CD4-positive, alpha-beta memory T cell (primary cell): Measurements from ENCODE around the gene SLC7A14. TPM values are rescaled to one million over a fixed set of nuclear protein-coding genes. Genes with fewer than 3 reads are reported as not detected.

ENCODE experiments used
- CTCF ChIA-PET: fragments of 350-600 bp; sonication (Branson Sonifier 250); formaldehyde crosslinking; loops from one replicate; lab custom pipeline; 2021; ENCODE audit warnings: inconsistent platforms; ENCODE audit not compliant: partially characterized antibody; lab: Charles Lee
- POLR2A ChIA-PET: fragments of 350-600 bp; sonication (Branson Sonifier 250); formaldehyde crosslinking; loops from one replicate; lab custom pipeline; 2021; ENCODE audit not compliant: partially characterized antibody; lab: Charles Lee
- DNase-seq, 5 donors: peaks; one replicate each; pipeline versions ENCODE4 v3.0.0 to v3.0.0-alpha.2; 2020 to 2022; ENCODE audit warnings: mixed read lengths in 1 of 5
- H3K27ac ChIP-seq: one replicate; pipeline ENCODE4 v1.7.0; 2013; ENCODE audit warnings: low read depth, low read length
- H3K27me3 ChIP-seq: 2 replicates; pipeline ENCODE4 v1.7.0; 2013; ENCODE audit warnings: mild to moderate bottlenecking, low read length, moderate library complexity; ENCODE audit not compliant: insufficient read depth
- H3K36me3 ChIP-seq: 2 replicates; pipeline ENCODE4 v1.7.0; 2013; ENCODE audit warnings: mild to moderate bottlenecking, low read length, moderate library complexity; ENCODE audit not compliant: insufficient read depth
- H3K4me1 ChIP-seq: 2 replicates; pipeline ENCODE4 v1.7.0; 2013; ENCODE audit warnings: mild to moderate bottlenecking, low read length, moderate library complexity; ENCODE audit not compliant: insufficient read depth
- H3K4me3 ChIP-seq, 2 donors: one replicate each; pipeline ENCODE4 v1.7.0; 2013; ENCODE audit warnings: low read length in 2 of 2, mild to moderate bottlenecking in 1 of 2
- H3K9me3 ChIP-seq, 2 donors: one replicate each; pipeline ENCODE4 v1.7.0; 2013; ENCODE audit warnings: low read length in 2 of 2, control low read depth in 1 of 2; ENCODE audit not compliant: control insufficient read depth in 1 of 2
- H3K27ac Mint-ChIP-seq, 7 donors: one replicate each; pipeline ENCODE4 v1.8.0; 2020 to 2021; ENCODE audit warnings: mixed read lengths in 7 of 7, mild to moderate bottlenecking in 6 of 7, inconsistent platforms in 3 of 7, moderate library complexity in 3 of 7
- H3K27me3 Mint-ChIP-seq, 2 donors: one replicate each; pipeline ENCODE4 v1.8.0; 2020 to 2021; ENCODE audit warnings: mixed read lengths in 2 of 2
- H3K36me3 Mint-ChIP-seq, 2 donors: one replicate each; pipeline ENCODE4 v1.8.0; 2020 to 2021; ENCODE audit warnings: mixed read lengths in 2 of 2, inconsistent platforms in 1 of 2, mild to moderate bottlenecking in 1 of 2
- H3K4me1 Mint-ChIP-seq, 4 donors: one replicate each; pipeline ENCODE4 v1.8.0; 2020 to 2021; ENCODE audit warnings: mixed read lengths in 4 of 4, mild to moderate bottlenecking in 1 of 4
- H3K4me3 Mint-ChIP-seq, 8 donors: one replicate each; pipeline ENCODE4 v1.8.0; 2020 to 2021; ENCODE audit warnings: mixed read lengths in 8 of 8, mild to moderate bottlenecking in 7 of 8, moderate library complexity in 6 of 8, inconsistent platforms in 3 of 8
- H3K9me3 Mint-ChIP-seq, 8 donors: one replicate each; pipeline ENCODE4 v1.8.0; 2020 to 2021; ENCODE audit warnings: mixed read lengths in 8 of 8, mild to moderate bottlenecking in 5 of 8, inconsistent platforms in 3 of 8, moderate library complexity in 1 of 8
- intact Hi-C: fragments of 100-400 bp; cut with micrococcal nuclease; formaldehyde crosslinking; loops from one replicate; pipeline ENCODE4 v1.15.1; 2023
- polyA plus RNA-seq, 2 donors: library from polyadenylated mRNA; unstranded; fragments of 300-500 nt; fragmentation: Illumina TruSeq; gene quantifications; one replicate each; pipeline ENCODE4 v1.2.3, GENCODE V29; 2021
- total RNA-seq, 2 experiments: library from RNA; stranded (reverse); gene quantifications; one replicate each; pipeline ENCODE4 v1.2.3, GENCODE V29; 2021

The SLC7A14 gene
- total and polyA plus RNA-seq, 4 experiments from 2014 or later: not detected

DNA sequence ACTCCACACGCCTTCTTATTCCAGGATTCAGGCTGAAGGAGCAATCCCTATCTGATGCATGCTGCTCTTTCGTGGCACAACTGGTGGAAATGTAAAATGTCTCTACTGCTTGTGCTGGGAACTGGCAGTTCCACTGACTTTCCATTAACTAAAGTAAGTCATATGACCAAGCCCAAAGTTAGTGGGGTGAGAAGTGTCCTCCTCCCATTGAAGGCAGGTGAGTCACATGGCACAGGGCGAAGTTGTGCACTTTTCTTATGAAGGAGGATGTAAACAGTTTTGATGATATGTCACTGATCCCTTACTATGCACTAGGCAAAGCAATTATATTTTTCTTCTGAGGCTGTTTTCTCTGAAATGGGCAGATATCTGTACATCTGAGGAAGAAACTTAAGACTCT, 51.6 kb downstream of the SLC7A14 start:
- no peak for DNase-seq
- H3K4me1 ChIP-seq: no peaks in the 10 kb centered on the region
- no peaks in the 10 kb centered on the region for H3K9me3 ChIP-seq
- no peaks in the 10 kb centered on the region for H3K27me3 ChIP-seq
- H3K27ac ChIP-seq: no peak overlapping the region
- intact Hi-C loops: no loop called here
- H3K4me1 Mint-ChIP-seq: no peaks in the 10 kb centered on the region
- H3K36me3 Mint-ChIP-seq: no peaks in the 10 kb centered on the region
- ChIA-PET POLR2A (no interaction called here), CTCF (no interaction called here)
- peaks cover 11 to 15% of the 10 kb centered on the region in 2 donors for H3K27me3 Mint-ChIP-seq
- peaks cover 0 to 2% (median 0%) of the 10 kb centered on the region in 8 donors for H3K9me3 Mint-ChIP-seq
- H3K27ac Mint-ChIP-seq: no peak overlapping the region
- H3K4me3 Mint-ChIP-seq: no peak overlapping the region
- H3K36me3 ChIP-seq: no peaks in the 10 kb centered on the region
- no peak overlapping the region for H3K4me3 ChIP-seq

DNA sequence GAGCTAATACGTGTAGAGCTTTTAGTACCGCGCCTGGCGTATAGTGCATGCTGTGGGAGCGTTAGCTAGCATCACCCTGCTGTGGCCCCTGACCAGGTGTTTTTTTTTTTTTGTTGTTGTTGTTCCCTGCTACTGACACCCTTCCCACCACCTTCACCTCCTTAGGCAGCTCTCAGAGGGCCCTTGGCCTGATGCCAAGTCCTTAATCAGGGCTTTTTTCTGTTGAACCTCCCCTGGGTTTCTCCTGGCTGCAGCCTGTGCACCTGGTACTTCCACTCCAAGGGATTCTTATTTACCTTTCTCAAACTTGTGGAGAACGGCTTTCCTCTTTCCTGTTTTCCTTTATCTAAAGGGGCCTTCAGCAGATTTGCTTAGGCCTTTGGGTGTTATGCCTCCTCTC, 53.3 kb downstream of the SLC7A14 start:
- no peaks in the 10 kb centered on the region for H3K4me1 ChIP-seq
- H3K27me3 Mint-ChIP-seq: peaks cover 5 to 8% of the 10 kb centered on the region in 2 donors
- no peak overlapping the region for H3K4me3 ChIP-seq
- no peaks in the 10 kb centered on the region for H3K27me3 ChIP-seq
- H3K27ac Mint-ChIP-seq: no peak overlapping the region
- no peak overlapping the region for H3K4me3 Mint-ChIP-seq
- intact Hi-C loops: no loop called here
- H3K36me3 ChIP-seq: no peaks in the 10 kb centered on the region
- H3K4me1 Mint-ChIP-seq: no peaks in the 10 kb centered on the region
- no peaks in the 10 kb centered on the region for H3K36me3 Mint-ChIP-seq
- no peaks in the 10 kb centered on the region for H3K9me3 ChIP-seq
- peaks cover 0 to 2% (median 0%) of the 10 kb centered on the region in 8 donors for H3K9me3 Mint-ChIP-seq
- no peak for DNase-seq
- ChIA-PET POLR2A (no interaction called here), CTCF (no interaction called here)
- H3K27ac ChIP-seq: no peak overlapping the region

DNA sequence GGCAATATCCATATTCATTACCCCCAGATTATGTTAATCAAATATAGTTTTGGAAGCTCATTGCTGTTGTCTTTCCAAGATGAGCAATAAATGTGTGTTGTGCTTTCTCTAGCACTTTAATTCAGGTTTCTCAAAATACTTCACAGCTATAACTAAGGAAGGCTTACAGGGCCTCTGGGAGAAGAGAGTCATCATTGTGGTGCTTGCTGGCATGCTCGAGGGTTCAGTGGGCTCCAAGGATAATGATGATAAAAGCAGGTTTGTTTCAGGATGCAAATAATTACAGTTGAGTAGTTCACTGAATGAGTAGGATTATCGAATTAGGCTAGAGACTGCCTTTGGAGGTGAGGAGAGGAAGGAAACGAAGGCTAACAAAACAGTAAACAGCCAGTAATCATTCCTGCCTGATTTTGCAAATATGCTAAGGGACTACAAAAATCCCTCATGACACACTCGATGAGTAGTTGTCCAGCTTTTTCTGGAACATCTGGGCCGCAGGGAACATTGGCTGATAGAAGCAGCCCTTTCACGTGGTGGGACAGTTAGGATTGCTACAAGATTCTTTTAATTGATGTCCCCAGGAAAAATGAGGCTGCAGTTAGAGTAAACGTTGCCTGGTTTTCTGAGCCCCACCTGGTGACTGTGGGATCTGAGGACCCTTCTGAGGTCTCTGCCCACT, 54.1 kb downstream of the SLC7A14 start:
- DNase-seq: no peak
- POLR2A ChIA-PET: no interaction called here
- intact Hi-C loops: no loop called here
- Histone ChIP-seq H3K27me3 (no peaks in the 10 kb centered on the region), H3K36me3 (no peaks in the 10 kb centered on the region), H3K4me1 (no peaks in the 10 kb centered on the region), H3K27ac (no peak overlapping the region), H3K4me3 (no peak overlapping the region), H3K9me3 (no peaks in the 10 kb centered on the region)
- CTCF ChIA-PET: no interaction called here
- Mint-ChIP-seq H3K27ac (no peak overlapping the region), H3K4me1 (no peaks in the 10 kb centered on the region), H3K27me3 (peaks cover 0 to 4% of the 10 kb centered on the region in 2 donors), H3K4me3 (no peak overlapping the region), H3K36me3 (no peaks in the 10 kb centered on the region), H3K9me3 (no peaks in the 10 kb centered on the region)

DNA sequence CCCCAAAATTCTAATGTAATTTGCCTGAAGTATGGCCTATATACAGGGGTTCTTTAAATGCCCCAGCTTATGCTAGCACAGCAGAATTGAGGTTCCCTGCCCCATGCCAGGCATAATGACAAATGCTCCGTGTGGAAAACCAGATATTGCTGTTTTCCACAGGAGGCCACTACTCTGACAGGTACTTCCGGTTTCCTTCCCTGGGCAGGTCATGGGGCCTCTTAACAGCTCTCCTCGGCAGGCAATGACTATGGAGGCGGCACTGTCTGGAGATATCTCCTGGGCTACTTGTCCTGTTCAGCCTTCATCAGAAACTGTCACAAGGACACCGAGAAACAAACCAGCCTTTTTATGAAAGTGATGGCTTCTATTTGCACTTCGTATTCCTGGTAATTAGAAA, 54.8 kb downstream of the SLC7A14 start:
- Mint-ChIP-seq H3K9me3 (no peaks in the 10 kb centered on the region), H3K4me1 (no peaks in the 10 kb centered on the region), H3K4me3 (no peak overlapping the region), H3K36me3 (no peaks in the 10 kb centered on the region), H3K27ac (no peak overlapping the region), H3K27me3 (peaks cover 0 to 4% of the 10 kb centered on the region in 2 donors)
- Histone ChIP-seq H3K4me3 (no peak overlapping the region), H3K36me3 (no peaks in the 10 kb centered on the region), H3K27me3 (no peaks in the 10 kb centered on the region), H3K9me3 (no peaks in the 10 kb centered on the region), H3K4me1 (no peaks in the 10 kb centered on the region), H3K27ac (no peak overlapping the region)
- ChIA-PET CTCF (no interaction called here), POLR2A (no interaction called here)
- no peak for DNase-seq
- intact Hi-C loops: no loop called here

DNA sequence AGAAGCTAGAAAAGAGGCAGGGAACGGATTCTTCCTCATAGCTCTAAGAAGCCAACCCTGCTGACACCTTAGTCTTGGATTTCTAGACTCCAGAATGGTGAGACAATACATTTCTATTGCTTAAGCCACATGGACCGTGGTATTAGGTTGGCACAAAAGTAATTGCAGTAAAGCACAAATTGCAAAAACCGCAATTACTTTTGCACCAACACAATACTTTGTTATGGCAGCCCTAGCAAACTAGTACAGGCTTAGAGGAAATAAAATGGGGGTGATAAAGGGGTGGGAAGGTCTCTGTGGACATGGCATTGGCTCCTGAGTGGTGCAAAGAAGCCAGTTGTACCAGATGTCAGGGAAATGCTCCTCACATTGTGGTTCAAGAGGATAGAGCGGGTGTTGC, 56.0 kb downstream of the SLC7A14 start:
- no peaks in the 10 kb centered on the region for H3K36me3 ChIP-seq
- no peaks in the 10 kb centered on the region for H3K27me3 Mint-ChIP-seq
- H3K9me3 ChIP-seq: no peaks in the 10 kb centered on the region
- CTCF ChIA-PET: no interaction called here
- intact Hi-C loops: no loop called here
- no peak overlapping the region for H3K27ac Mint-ChIP-seq
- H3K4me3 Mint-ChIP-seq: no peak overlapping the region
- POLR2A ChIA-PET: no interaction called here
- no peaks in the 10 kb centered on the region for H3K36me3 Mint-ChIP-seq
- H3K9me3 Mint-ChIP-seq: no peaks in the 10 kb centered on the region
- H3K4me3 ChIP-seq: no peak overlapping the region
- no peak for DNase-seq
- no peaks in the 10 kb centered on the region for H3K4me1 ChIP-seq
- H3K27ac ChIP-seq: no peak overlapping the region
- H3K27me3 ChIP-seq: no peaks in the 10 kb centered on the region
- H3K4me1 Mint-ChIP-seq: no peaks in the 10 kb centered on the region

DNA sequence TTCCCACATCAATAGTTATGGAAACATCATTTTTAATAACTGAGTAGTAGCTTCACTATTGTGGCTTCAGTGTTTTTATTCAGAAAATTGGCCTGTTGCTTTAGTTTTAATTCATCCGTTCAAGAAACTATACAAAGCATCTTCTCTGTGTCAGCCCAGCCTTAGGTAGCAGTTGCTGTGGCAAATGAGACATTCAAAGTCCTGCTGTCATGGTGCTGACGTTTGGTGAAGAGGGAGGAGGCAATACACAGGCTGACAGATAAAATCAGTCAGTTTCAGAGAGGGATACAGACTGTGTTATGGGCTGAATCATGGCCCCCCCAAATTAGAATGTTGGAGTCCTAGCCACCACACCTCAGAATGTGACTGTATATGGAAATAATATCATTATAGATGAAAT, 56.5 kb downstream of the SLC7A14 start:
- no peaks in the 10 kb centered on the region for H3K27me3 ChIP-seq
- POLR2A ChIA-PET: no interaction called here
- H3K4me3 ChIP-seq: no peak overlapping the region
- H3K27ac ChIP-seq: no peak overlapping the region
- H3K4me3 Mint-ChIP-seq: no peak overlapping the region
- H3K9me3 ChIP-seq: no peaks in the 10 kb centered on the region
- no peaks in the 10 kb centered on the region for H3K36me3 ChIP-seq
- intact Hi-C loops: no loop called here
- CTCF ChIA-PET: no interaction called here
- no peak overlapping the region for H3K27ac Mint-ChIP-seq
- H3K4me1 Mint-ChIP-seq: no peaks in the 10 kb centered on the region
- H3K9me3 Mint-ChIP-seq: no peaks in the 10 kb centered on the region
- no peaks in the 10 kb centered on the region for H3K4me1 ChIP-seq
- no peaks in the 10 kb centered on the region for H3K27me3 Mint-ChIP-seq
- DNase-seq: no peak
- H3K36me3 Mint-ChIP-seq: no peaks in the 10 kb centered on the region

DNA sequence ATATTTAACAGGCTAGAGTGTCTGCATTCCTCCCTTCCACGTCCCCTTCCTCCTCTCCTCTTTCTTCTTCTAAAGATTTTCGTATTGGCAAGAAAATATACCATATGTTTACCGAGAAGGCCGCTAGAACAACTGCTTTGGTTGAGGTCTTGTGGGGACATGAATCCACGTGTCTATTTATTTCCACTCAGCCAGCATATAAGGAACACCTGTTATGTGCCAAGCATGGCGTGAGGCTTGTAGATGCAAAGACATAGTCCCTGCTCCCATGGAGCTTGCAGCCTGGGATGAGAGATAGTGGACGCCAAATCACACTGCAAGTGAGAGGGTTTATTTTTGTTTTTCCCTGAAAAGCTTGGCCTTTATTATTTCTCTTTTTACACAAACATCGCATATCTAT, 57.1 kb downstream of the SLC7A14 start:
- Histone ChIP-seq H3K4me1 (no peaks in the 10 kb centered on the region), H3K27ac (no peak overlapping the region), H3K27me3 (no peaks in the 10 kb centered on the region), H3K9me3 (no peaks in the 10 kb centered on the region), H3K4me3 (no peak overlapping the region), H3K36me3 (no peaks in the 10 kb centered on the region)
- H3K4me3 Mint-ChIP-seq: no peak overlapping the region
- ChIA-PET POLR2A (no interaction called here), CTCF (no interaction called here)
- no peaks in the 10 kb centered on the region for H3K27me3 Mint-ChIP-seq
- intact Hi-C loops: no loop called here
- no peak for DNase-seq
- no peak overlapping the region for H3K27ac Mint-ChIP-seq
- H3K36me3 Mint-ChIP-seq: no peaks in the 10 kb centered on the region
- H3K4me1 Mint-ChIP-seq: no peaks in the 10 kb centered on the region
- no peaks in the 10 kb centered on the region for H3K9me3 Mint-ChIP-seq

DNA sequence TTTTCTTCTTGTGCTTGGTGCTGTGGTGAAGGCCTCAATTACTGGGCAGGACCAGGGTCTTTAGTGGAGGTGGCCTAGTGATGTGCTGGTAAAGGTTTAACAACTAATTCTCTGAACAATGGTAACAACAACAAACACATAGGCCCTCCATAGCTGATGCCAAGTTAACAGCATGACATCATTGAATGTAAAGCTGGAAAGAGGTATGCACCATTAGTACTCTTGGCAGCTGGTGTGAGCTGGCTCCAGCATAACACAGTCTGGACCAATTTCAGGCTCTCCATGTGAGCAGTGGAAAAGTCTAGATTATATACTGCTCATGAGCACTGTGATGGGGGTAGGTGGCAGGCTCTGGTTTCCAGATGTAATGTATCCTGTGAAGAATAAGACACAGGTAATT, 61.8 kb downstream of the SLC7A14 start:
- H3K27me3 ChIP-seq: no peaks in the 10 kb centered on the region
- H3K9me3 Mint-ChIP-seq: no peaks in the 10 kb centered on the region
- no peaks in the 10 kb centered on the region for H3K36me3 Mint-ChIP-seq
- intact Hi-C loops: no loop called here
- no peaks in the 10 kb centered on the region for H3K27me3 Mint-ChIP-seq
- H3K4me3 Mint-ChIP-seq: no peak overlapping the region
- no peaks in the 10 kb centered on the region for H3K4me1 Mint-ChIP-seq
- no peak for DNase-seq
- H3K4me3 ChIP-seq: no peak overlapping the region
- ChIA-PET CTCF (no interaction called here), POLR2A (no interaction called here)
- H3K27ac Mint-ChIP-seq: no peak overlapping the region
- H3K4me1 ChIP-seq: no peaks in the 10 kb centered on the region
- H3K9me3 ChIP-seq: no peaks in the 10 kb centered on the region
- H3K36me3 ChIP-seq: no peaks in the 10 kb centered on the region
- H3K27ac ChIP-seq: no peak overlapping the region
